Kidney (tissue), 14 donors: ENCODE results near the gene TBC1D1. TPM values are rescaled to one million over a fixed set of nuclear protein-coding genes. Genes with fewer than 3 reads are reported as not detected.

ENCODE experiments used
- DNase-seq, 5 donors: peaks; one replicate each; pipeline ENCODE4 v3.0.0-alpha.2; 2013 to 2020
- FAIRE-seq: peaks from 2 replicates; lab custom pipeline; 2012; peaks lifted over from hg19 to GRCh38; lab: Jason Lieb, UNC
- H3K27ac ChIP-seq, 2 donors: one replicate each; pipeline ENCODE4 v1.7.0; 2013; ENCODE audit warnings: low read depth in 2 of 2, low read length in 2 of 2, inconsistent platforms in 1 of 2
- H3K27me3 ChIP-seq: one replicate; pipeline ENCODE4 v1.7.1; 2013; ENCODE audit warnings: low read length, inconsistent platforms; ENCODE audit not compliant: control insufficient read depth, insufficient read depth
- H3K36me3 ChIP-seq, 3 donors: one replicate each; pipeline versions ENCODE4 v1.7.0 to v1.7.1; 2013; ENCODE audit warnings: low read length in 3 of 3, control low read depth in 1 of 3, inconsistent platforms in 1 of 3; ENCODE audit not compliant: insufficient read depth in 3 of 3, control insufficient read depth in 2 of 3
- H3K4me1 ChIP-seq, 3 donors: one replicate each; pipeline versions ENCODE4 v1.7.0 to v1.7.1; 2013; ENCODE audit warnings: low read length in 3 of 3, inconsistent platforms in 1 of 3, low read depth in 1 of 3; ENCODE audit not compliant: control insufficient read depth in 2 of 3, insufficient read depth in 2 of 3
- H3K4me3 ChIP-seq, 3 donors: one replicate each; pipeline versions ENCODE4 v1.7.0 to v1.8.1; 2013; ENCODE audit warnings: low read length in 3 of 3, control low read depth in 1 of 3, inconsistent platforms in 1 of 3
- H3K9ac ChIP-seq, 3 donors: one replicate each; pipeline versions ENCODE4 v1.7.0 to v1.7.1; 2013; ENCODE audit warnings: low read length in 3 of 3, control low read depth in 1 of 3, inconsistent platforms in 1 of 3
- H3K9me3 ChIP-seq, 3 donors: one replicate each; pipeline versions ENCODE4 v1.7.0 to v1.7.1; 2013; ENCODE audit warnings: low read length in 3 of 3, control low read depth in 1 of 3, inconsistent platforms in 1 of 3; ENCODE audit not compliant: control insufficient read depth in 2 of 3, insufficient read depth in 1 of 3
- intact Hi-C: fragments of 100-400 bp; cut with DNase I; formaldehyde crosslinking; loops from one replicate; pipeline ENCODE4 v1.11.1; 2022
- polyA plus RNA-seq: library from polyadenylated mRNA; stranded (reverse); fragments of 350-450 nt; fragmentation: Illumina TruSeq; extraction: RNeasy Lipid Tissue Mini Kit (QIAGEN cat#74804); gene quantifications from one replicate; pipeline ENCODE4 v1.2.3, GENCODE V29; 2014; ENCODE audit warnings: low read depth, low replicate concordance; ENCODE audit not compliant: insufficient read depth
- total RNA-seq: library from RNA; stranded (reverse); fragmentation: NEBNext Ultra II Directional; extraction: Animal tissue kit (Norgen Biotek cat#: 25700); gene quantifications from one replicate; pipeline ENCODE4 v1.2.1, GENCODE V29; 2021
- TF ChIP-seq, protein P1 (sequence below): IDR thresholded peaks from 3 replicates; pipeline ENCODE4 v1.5.1; 2012; ENCODE audit warnings: mild to moderate bottlenecking, moderate library complexity, borderline replicate concordance; ENCODE audit not compliant: insufficient read depth; ENCODE audit errors: extremely low read depth
- donor health status: control.
- donor health status: control.
- donor health status: control.
- donor health status: control.
- donor health status: control.
- donor health status: DM: yes; HTN: yes; CAD: no.
- donor health status: Normal renal cell carcinoma (clear cell type).

The TBC1D1 gene
- total and polyA plus RNA-seq, 2 donors from 2014 or later = 170 to 182 TPM

- no peak for DNase-seq
- no peaks in the 10 kb centered on the region for H3K36me3 ChIP-seq
- no peak within 1 kb of the TSS for H3K4me3 ChIP-seq
- TF ChIP-seq, protein P1, sequence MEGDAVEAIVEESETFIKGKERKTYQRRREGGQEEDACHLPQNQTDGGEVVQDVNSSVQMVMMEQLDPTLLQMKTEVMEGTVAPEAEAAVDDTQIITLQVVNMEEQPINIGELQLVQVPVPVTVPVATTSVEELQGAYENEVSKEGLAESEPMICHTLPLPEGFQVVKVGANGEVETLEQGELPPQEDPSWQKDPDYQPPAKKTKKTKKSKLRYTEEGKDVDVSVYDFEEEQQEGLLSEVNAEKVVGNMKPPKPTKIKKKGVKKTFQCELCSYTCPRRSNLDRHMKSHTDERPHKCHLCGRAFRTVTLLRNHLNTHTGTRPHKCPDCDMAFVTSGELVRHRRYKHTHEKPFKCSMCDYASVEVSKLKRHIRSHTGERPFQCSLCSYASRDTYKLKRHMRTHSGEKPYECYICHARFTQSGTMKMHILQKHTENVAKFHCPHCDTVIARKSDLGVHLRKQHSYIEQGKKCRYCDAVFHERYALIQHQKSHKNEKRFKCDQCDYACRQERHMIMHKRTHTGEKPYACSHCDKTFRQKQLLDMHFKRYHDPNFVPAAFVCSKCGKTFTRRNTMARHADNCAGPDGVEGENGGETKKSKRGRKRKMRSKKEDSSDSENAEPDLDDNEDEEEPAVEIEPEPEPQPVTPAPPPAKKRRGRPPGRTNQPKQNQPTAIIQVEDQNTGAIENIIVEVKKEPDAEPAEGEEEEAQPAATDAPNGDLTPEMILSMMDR = no peak
- H3K27ac ChIP-seq = no peak within 1 kb of the TSS
- H3K9me3 ChIP-seq = no peaks in the 10 kb centered on the region
- no peak for FAIRE-seq
- H3K9ac ChIP-seq = no peak within 1 kb of the TSS
- H3K4me1 ChIP-seq = no peaks in the 10 kb centered on the region
- no peaks in the 10 kb centered on the region for H3K27me3 ChIP-seq
- intact Hi-C loops = no loop called here
Observed at GRCh38 chr4:37960098-37960497, 69.2 kb downstream of the TBC1D1 start, which contains the start of gene PTTG2. PTTG2 (plus strand) TSS chr4:37960398; CDS start chr4:37960435, 37 bp downstream.

DNA sequence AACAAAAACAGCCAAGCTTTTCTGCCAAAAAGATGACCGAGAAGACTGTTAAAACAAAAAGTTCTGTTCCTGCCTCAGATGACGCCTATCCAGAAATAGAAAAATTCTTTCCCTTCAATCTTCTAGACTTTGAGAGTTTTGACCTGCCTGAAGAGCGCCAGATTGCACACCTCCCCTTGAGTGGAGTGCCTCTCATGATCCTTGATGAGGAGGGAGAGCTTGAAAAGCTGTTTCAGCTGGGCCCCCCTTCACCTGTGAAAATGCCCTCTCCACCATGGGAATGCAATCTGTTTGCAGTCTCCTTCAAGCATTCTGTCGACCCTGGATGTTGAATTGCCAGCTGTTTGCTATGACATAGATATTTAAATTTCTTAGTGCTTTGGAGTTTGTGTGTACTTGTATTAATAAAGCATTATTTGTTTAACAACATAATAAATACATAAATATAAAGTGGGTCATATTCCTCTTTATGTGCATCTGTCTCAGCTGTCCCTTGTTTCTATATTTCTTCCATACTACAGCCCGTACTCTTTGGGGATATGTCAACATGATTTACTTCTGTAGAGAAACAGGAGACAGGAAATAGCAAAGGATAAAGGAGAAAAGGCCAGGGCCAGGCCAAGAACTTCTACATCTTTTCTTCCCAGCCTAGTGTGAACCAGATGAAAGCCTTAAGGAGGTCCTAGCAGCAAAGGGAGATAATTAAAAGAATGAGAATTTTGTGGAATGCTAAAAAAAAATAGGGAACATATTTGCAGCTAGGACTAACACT, 70.0 kb downstream of the TBC1D1 start:
- intact Hi-C loops = no loop called here
- TF ChIP-seq, protein P1 = no peak
- no peak overlapping the region for H3K4me3 ChIP-seq
- H3K27me3 ChIP-seq = no peaks in the 10 kb centered on the region
- DNase-seq = peak in 2 of 5 donors; percentile 72 to 75
- no peaks in the 10 kb centered on the region for H3K9me3 ChIP-seq
- H3K36me3 ChIP-seq = no peaks in the 10 kb centered on the region
- no peak for FAIRE-seq
- no peak overlapping the region for H3K27ac ChIP-seq
- H3K9ac ChIP-seq = no peak overlapping the region
- no peaks in the 10 kb centered on the region for H3K4me1 ChIP-seq

DNA sequence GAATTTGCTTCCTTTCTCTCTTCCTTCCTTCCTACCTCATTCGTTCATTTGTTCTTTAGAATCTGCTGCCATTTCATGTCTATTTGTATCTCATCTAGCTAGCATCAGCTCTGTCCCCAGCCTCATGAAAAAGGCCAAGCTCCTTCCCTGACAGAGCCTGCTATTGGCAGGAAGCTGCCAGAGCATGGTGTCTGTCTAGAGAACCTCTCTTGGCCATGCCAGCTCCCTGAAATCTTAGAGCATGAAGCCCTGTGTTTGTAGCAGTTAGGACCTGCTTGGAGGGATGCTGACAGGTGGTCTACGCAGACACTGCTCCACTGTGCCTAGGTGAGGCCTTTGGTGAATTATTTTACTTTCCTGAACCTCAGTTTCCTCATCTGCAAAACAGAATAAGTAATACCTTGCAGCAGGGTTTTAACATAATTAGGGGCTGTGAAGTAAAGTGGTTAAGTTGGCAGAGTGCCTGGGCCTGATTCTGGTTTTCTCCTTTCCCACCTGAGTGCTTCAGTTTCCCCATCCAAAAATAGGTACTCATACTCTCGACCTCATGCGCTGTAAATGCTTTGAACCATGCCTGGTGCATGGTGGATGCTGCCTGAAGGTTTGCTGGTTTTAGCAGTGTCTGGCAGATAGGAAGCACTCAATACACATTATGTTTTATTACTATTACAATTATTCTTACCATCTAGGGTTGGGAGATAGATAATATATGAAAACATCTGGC, 74.0 kb downstream of the TBC1D1 start:
- TF ChIP-seq, protein P1 = no peak
- Histone ChIP-seq H3K27me3 (no peaks in the 10 kb centered on the region), H3K9ac (no peak overlapping the region), H3K4me1 (no peaks in the 10 kb centered on the region), H3K27ac (no peak overlapping the region), H3K4me3 (no peak overlapping the region), H3K9me3 (no peaks in the 10 kb centered on the region), H3K36me3 (no peaks in the 10 kb centered on the region)
- intact Hi-C loops = no loop called here
- DNase-seq (no peak), FAIRE-seq (no peak)
